ENCODE data around the gene RHOV.

The RHOV gene

DNA sequence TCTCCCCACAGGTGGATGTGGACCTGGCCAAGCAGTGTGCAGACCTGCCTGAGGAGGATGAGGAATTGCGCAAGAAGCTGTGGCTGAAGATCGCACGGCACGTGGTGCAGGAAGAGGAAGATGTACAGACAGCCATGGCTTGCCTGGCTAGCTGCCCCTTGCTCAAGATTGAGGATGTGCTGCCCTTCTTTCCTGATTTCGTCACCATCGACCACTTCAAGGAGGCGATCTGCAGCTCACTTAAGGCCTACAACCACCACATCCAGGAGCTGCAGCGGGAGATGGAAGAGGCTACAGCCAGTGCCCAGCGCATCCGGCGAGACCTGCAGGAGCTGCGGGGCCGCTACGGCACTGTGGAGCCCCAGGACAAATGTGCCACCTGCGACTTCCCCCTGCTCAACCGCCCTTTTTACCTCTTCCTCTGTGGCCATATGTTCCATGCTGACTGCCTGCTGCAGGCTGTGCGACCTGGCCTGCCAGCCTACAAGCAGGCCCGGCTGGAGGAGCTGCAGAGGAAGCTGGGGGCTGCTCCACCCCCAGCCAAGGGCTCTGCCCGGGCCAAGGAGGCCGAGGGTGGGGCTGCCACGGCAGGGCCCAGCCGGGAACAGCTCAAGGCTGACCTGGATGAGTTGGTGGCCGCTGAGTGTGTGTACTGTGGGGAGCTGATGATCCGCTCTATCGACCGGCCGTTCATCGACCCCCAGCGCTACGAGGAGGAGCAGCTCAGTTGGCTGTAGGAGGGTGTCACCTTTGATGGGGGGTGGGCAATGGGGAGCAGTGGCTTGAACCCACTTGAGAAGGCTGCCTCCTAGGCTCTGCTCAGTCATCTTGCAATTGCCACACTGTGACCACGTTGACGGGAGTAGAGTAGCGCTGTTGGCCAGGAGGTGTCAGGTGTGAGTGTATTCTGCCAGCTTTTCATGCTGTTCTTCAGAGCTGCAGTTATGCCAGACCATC is 28.8 kb upstream of the RHOV start:
- DNase-seq, result no peak

DNA sequence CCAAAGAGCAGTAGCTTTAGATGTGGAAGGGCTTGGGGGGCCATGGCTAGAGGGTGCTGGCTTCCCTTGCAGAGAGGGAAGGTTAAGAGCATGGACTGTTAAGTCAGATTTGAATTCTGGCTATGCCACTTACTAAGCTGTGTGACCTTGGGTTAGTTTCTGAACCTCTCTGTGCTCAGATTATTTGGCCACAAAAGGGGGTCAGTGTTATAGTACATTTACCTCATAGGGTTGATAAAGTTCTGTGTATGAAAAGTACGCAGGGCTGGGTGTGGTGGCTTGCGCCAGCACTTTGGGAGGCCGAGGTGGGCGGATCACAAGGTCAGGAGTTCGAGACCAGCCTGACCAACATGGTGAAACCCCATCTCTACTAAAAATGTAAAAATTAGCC is 27.0 kb upstream of the RHOV start:
- DNase-seq, result no peak

DNA sequence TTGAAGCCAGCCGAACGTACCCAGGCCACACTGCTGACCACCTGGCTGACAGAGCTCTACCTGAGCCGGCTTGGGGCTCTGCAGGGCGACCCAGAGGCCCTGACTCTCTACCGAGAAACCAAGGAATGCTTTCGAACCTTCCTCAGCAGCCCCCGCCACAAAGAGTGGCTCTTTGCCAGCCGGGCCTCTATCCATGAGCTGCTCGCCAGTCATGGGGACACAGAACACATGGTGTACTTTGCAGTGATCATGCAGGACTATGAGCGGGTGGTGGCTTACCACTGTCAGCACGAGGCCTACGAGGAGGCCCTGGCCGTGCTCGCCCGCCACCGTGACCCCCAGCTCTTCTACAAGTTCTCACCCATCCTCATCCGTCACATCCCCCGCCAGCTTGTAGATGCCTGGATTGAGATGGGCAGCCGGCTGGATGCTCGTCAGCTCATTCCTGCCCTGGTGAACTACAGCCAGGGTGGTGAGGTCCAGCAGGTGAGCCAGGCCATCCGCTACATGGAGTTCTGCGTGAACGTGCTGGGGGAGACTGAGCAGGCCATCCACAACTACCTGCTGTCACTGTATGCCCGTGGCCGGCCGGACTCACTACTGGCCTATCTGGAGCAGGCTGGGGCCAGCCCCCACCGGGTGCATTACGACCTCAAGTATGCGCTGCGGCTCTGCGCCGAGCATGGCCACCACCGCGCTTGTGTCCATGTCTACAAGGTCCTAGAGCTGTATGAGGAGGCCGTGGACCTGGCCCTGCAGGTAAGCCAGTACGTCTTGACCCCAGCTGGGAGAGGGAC is 26.4 kb upstream of the RHOV start:
- no peak for DNase-seq

DNA sequence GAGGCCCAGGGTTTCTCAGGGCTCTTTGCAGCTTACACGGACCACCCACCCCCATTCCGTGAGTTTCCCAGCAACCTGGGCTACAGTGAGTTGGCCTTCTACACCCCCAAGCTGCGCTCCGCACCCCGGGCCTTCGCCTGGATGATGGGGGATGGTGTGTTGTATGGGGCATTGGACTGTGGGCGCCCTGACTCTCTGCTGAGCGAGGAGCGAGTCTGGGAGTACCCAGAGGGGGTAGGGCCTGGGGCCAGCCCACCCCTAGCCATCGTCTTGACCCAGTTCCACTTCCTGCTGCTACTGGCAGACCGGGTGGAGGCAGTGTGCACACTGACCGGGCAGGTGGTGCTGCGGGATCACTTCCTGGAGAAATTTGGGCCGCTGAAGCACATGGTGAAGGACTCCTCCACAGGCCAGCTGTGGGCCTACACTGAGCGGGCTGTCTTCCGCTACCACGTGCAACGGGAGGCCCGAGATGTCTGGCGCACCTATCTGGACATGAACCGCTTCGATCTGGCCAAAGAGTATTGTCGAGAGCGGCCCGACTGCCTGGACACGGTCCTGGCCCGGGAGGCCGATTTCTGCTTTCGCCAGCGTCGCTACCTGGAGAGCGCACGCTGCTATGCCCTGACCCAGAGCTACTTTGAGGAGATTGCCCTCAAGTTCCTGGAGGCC is 25.6 kb upstream of the RHOV start:
- no peak for DNase-seq

DNA sequence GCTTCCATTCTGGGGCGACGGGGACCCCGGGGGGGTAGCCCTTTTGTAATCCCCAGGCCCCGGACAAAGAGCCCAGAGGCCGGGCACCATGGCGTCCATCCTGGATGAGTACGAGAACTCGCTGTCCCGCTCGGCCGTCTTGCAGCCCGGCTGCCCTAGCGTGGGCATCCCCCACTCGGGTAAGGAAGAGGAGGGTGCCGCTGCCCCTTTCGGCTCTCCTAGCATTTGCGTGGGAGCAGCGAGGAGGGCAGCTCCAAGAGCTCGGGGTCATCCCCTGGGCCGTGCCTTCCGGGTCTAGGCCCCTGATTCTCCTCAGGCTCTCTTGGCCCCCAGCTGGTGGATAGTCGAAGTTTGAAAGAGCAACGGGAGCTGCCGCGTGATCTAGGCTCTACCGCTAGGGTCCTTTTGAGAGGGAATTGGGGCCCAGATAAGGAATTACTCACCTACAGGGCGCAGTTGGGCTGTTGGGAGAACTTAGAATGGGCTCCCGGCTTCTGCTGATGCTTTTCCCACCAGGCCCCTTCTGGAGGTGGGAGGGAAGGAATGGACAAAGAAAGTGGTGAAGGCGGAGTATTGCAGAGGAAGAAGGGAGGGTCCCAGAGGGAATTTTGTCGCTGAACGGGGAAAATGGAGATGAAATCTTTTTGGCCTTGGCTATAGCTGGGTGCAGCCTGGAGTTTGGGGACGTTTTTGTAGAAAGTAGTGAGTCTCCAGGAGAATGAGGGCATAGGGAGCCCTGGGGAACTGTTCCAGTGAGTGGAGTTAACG is 20.8 kb upstream of the RHOV start:
- DNase-seq, result peak; percentile 77

DNA sequence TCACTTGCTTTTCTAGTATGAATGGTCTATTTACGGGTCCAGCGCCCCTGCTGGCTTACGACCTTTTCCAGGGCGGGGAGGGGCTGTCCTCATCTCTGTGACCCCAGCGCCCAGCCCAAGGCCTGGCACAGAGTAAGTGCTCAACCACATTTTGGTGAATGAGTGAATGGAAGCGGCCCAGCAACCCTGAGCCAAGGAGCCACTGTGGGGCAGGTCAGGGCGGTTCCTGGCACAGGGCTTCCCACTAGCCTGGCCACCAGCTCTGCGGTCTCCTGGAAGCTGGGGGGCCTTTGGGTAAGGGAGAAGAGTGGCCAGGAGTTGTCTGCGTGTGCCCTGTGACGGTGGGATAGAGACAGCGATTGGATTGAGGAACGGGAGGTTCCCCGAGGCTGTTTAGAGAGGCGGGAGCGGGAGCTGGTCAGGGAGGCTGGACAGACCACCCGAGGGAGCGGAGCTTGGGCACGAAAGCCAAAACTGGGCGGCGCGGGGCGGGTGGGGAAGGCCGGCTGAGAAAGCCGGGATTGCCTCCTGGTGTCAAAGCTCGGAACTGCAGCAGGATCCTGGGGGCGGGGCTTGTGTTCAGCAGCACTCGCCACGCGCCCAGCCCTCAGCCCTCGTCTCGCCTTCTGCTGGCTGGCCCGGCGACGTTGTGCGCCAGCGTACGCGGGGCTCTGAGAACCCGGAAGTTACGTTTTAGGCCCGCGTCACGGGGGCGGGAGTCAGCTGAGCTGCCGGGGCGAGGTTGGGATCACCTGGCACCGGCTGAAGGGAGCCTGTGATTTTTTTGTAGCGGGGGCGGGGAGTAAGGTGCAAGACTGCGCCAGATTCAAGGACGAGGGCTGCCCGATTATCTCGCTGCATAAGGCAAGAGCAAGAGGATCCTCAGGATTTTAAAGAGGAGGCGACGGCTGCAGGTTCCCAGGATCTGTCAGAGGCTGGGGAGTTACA is 20.0 kb upstream of the RHOV start, which contains the start of gene VPS18:
TSS of gene VPS18 (plus strand) at position 718 of the 948 bp plus-strand sequence. CDS start 319 bp downstream, outside the sequence.
- DNase-seq, result peak; percentile 99

DNA sequence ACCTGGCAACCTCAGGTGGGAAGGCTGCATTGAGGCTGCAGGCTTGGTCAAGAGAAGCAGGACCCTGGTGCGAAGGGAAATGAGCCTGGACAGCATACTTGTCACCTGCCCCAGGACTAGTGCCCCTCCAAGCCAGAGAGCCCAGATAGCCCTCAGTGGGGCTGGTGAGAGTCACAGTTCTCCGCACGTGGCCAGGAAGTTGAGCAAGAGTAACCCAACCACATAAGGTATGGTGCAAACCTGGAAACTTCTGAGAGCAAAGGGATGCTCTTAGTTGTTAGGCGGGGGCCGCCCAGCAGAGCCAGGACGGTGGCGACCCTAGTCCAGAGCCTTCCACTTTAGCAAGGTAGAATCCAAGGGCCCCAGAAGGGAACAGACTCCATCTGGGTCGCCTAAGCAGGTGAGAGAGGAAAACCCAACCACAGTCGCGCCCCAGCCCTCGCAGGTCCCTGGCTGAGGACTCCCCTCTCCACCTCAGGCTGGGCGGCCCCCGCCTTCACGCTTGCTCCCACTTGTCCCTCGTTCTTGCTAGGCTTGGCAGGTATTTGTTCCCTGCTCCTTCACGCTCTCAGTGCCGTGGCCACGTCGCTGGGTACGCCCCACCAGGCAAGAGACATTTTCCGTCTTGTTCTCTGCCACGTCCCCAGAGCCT is 19.1 kb upstream of the RHOV start:
- no peak for DNase-seq

DNA sequence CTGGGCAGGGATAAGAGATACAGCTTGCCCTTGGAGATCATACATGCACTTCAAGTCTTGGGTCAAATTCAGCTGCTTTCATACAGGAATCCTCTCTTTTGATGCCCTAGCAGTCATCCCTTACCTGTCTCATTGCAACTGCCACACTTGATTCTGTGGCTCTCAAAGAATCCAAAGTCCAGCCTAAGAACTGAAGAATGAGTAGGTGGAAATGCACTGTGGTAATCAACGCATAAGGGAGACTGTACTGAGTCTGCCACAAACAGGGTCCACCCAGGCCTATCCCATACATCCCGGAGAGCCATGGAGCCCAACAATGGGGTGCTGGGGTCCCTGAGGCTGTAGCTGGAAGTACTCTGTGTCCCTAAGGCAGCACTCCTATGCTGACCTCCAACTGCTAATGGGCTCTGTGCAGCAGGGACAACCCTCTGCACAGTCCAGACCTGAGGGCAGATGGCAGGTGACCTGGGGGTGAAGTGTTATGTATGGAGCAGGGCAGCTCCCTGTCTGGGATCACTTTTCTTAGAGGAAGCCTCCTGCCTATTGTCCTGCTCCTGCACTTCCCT is 18.5 kb upstream of the RHOV start:
- no peak for DNase-seq

DNA sequence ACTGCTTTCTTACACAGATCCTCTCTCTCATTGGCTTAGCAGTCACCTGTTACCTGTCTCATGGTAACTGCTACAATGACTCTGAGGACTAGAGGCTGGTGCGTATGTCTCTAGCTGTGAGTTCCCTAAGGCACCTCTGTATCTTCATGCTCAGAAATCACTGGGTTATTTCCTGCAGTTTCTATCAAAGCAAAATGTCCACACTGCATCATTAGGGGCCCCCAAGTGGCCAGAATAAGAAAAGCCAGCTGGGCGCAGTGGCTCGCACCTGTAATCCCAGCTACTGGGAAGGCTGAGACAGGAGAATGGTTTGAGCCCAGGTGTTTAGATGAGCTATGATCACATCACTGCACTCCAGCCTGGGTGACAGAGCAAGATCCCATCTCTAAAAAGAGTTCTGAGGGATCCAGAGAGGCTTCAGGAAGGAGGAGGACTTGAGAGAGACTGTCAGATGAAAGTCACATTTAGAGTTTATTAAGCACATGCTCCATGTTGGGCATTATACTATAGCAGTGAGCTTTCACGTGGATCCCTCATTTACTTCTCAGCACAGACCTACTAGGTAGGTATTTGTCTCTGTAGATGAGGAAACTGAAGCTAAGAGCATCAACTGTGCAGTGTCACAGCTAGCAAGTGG is 17.9 kb upstream of the RHOV start:
- peak; percentile 84 for DNase-seq

DNA sequence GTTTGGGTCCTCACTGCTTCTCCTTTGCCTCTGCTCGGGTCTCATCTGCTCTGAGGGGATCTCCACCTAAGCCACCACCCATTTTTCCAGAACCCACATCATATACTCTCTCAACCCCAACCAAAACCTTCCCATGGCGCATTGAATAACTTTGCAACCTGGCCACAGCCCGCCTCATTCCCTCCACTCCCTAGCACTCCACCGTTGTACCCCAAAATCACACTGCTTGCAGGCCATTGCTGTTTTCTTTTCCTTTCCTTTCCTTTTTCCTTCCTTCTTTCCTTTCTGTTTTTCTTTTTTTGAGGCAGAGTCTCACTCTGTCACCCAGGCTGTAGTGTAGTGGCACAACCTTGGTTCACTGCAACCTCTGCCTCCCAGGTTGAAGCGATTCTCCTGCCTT is 17.1 kb upstream of the RHOV start:
- DNase-seq, result no peak

DNA sequence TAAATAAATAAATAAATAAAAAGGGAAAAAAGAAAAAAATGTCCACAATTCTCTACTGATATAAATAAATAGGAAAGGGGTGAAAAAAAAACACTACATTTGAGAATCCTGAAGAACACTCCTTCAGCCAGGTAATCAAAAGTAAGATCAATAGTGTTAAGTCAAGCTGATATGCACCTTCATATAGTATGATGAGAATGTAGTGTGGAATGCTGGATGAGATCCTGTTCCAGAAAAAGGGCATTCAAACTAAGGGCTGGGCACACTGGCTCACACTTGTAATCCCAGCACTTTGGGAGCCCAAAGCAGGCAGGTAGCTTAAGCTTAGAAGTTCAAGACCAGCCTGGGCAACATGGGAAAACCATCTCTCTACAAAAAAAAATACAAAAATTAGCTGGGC is 15.1 kb upstream of the RHOV start:
- no peak for DNase-seq

DNA sequence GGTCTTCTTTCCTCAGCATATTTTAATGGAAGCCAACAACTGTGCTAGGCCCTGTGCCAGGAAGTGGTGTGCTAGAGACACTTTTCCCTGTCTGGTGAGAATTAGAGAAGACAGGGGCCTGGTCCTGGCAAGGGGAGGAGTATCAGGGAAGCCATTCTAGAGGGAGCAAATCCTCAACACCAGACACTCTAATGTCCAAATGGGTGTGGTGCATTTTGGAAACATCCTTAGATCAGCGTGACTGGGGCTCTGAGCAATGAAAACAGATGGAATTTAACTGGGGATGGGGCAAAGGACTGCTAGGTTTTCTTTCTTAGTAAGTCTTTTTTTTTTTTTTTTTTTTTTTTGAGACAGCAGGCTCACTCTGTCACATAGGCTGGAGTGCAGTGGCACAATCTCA is 12.6 kb upstream of the RHOV start:
- no peak for DNase-seq

DNA sequence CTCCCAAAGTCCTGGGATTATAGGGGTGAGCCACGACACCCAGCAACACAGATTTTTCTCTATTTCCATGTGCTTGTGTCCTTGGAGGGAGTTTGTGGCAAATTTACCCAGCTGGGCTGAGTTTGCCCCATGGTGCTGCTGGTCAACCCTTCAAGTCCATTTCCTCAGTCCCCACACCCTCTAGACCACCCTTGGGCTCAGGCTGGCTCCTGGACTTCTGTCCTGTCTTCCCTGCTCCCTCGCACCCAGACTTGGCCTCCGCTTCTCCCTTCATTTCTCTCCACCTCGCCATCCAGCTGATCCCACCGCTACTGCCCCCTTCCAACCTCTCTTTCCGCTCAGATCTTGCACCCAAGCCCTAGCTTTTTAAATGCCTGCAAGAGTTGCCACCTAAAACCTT is 7.3 kb upstream of the RHOV start:
- no peak for DNase-seq

DNA sequence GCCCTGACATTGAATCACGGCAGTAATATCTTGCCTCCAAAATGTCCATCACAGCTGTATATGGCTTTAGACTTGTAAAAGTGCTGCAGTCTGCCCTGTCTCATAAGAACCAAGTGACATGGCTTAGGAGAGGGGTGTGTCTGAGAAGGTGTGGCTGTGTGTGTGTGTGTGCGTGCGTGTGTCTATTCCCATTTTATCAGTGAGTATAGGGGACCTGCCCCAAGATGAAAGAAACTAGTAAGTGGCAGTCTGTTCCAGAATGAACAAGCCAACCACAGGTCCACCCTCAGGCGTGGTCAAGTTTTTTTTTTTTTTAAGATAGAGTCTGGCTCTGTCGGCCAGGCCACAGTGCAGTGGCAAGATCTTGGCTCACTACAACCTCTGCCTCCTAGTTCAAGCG is 5.6 kb upstream of the RHOV start:
- no peak for DNase-seq

DNA sequence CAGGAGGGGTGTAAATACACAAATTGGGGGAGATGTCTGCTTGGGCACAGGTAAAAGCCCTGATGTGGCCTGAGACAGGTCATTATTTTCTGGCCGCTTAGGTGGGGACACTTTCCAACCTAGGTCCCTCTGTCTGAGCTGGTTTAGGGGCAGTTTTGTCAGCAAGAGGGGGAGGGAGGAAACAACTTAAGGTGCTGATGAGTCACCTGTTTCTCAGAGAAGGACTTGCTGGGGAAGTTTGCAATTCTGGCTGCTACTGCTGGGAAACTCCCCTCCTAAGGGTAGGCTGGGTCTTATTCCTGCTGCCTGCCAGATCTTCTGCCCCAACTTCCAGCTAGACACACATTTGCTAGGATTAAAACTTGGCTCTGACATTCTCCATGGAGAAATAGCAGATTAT is 4.8 kb upstream of the RHOV start:
- no peak for DNase-seq

DNA sequence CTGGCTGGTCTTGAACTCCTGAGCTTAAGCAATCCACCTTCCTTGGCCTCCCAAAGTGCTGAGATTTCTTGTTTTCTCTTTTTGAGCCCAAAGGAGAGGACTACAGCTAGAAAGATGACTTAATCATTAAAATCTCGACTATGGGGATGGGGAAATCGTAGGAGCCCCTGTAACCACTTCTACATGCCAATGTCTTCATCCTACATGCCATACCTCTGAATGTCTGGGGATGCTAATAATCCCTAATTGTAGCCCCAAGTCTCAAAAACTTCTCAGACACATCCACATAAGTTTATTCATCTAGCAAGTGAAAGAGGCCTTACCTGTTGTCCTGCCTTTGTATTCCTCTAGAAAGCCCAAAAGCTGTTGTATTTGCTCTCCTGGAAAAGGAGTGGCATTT is 3.7 kb upstream of the RHOV start:
- no peak for DNase-seq

DNA sequence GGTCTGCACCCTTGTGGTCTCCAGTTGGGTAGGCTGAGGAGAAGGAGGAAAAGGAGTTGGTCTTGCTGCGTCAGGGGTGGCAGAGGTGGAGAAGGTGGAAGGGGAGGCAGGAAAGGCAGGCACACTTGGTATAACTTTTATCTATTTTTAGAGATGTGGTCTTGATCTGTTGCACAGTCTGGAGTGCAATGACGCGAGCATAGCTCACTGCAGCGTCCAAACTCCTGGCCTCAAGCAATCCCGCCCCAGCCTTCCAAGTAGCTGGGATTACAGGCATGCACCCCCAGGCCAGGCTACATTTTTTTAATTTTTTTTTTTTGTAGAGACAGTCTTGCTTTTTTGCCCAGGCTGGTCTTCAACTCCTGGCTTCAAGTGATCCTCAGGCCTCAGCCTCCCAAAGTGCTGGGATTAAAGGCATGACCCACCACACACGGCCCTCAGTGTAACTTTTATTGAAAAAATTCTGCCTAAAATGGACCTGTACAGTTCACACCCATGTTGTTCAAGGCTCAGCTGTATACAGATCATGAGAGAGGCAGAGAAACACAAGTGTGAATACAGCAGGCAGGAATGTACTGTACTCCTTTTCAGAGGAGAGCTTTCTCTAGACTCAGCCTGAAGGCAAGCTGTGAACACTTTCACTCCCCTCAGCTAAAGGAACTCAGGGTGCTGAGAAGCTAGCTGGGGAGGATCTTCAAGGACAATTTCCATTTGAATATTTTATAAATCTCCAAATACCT is 2.1 kb upstream of the RHOV start:
- DNase-seq, result no peak

DNA sequence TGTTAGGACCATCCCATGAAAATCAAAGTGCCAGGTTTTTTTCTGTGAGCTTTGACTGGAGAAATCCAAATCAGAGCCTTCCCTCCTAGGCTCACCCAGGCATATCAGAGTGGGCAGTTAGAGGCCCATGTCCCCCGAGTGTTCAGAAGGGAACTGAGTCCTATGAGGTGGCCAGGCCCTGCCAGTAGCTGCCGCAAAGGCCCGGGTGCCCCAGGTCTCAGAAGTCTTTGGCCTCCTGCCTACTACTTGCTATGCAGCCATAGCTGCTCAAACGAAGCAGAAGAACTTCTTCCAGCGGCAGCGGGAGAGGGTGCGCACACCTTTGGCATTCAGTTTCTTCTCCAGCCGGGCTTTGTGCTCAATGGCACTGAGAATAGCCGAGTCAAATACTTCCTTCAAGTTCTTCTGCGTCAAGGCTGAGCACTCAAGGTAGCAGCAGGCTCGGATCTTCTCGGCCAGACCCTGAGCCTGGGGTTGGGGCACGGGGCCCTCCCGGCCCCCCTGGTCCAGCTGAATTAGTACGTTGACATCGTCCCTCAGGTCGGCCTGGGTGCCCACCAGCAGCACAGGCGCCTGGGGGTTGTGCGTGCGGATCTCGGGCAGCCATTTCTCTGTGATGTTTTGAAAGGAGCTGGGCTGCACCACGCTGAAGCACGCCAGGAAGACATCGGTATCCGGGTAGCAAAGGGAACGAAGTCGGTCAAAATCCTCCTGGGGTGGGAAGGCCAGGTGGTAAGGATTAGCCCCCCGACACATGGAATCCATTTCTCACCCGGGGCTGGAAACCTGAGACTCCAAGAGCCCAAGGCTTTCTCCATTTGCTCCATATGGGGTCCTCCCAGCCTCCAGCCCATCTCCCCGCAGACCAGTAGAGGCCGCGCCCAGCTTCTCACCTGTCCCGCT is 992 bp downstream of the RHOV start:
- DNase-seq, result no peak

All from NCI-H69 (cell line).